ENCODE data around the gene MED15.
A peak's percentile ranks its signal among the peaks of the same experiment; 100 is the strongest.
"Not testable (repeated sequence)": the region's sequence is repeated elsewhere in the genome, so short reads cannot be mapped to it uniquely, and the experiment has no call there.

MED15 gene

DNA sequence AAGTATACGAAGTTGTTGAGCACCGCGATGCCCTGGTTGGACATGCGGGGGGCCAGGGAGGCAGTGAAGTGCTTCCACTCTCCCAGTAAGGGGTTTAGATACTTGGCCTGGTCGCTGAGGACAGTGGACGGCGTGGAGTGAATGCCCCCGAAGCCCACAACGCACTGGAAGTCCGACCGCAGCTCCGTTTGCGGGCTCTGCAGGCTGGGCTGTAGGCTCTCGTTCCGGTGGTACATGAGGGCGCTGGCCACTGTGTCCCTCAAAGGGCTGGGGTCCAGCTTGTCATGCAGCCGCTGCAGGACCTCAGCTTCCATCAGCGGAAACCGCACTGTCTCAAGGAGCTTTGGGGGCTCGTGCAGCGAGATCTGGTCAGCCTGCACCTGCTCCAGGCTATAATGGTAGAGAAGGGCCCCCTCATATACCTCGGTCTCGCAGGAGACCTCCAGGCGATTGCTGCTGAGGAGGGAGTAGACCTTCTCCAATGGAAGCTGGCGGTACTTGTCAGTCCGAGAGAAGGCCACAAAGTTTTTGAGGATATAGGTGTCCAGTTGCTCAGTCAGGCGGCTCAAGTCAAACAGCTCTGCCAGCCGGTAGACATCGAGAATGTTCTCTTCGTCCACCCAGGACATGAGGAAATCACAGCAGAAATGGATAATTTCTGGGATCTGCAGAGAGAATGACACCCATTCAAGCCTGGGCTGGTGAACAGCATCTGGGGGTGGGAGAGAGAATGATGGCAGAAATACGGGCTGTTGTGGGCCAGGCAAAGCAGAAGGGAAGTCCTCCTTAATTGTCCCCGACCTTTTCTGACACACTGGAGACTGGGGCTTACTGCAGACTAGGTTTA lies 42.3 kb upstream of the MED15 start:
- Histone ChIP-seq H3K4me3 (ENCODE audit: low read length, poor library complexity, severe bottlenecking) (no peak overlapping the region), H3K79me2 (ENCODE audit: insufficient read depth, low read length) (peaks cover 8% of the 10 kb centered on the region; the same call in 1 of the 2 replicates), H3K4me2 (ENCODE audit: low read depth, low read length, poor library complexity, severe bottlenecking) (peak overlapping the region; percentile 78), H3K27me3 (ENCODE audit: insufficient read depth, low read length, poor library complexity, severe bottlenecking) (no peaks in the 10 kb centered on the region), H4K20me1 (ENCODE audit: insufficient read depth, low read length, poor library complexity, severe bottlenecking) (no peaks in the 10 kb centered on the region), H3K9ac (ENCODE audit: low read depth, low read length, poor library complexity, severe bottlenecking) (no peak overlapping the region), H3K9me2 (replicated peaks; ENCODE audit: low read depth, low read length) (no peaks in the 10 kb centered on the region), H3K4me1 (ENCODE audit: insufficient read depth, low read length, poor library complexity, severe bottlenecking) (peaks cover 25% of the 10 kb centered on the region), H3K36me3 (ENCODE audit: insufficient read depth, low read length) (no peaks in the 10 kb centered on the region), H2AFZ (ENCODE audit: low read length) (no peak overlapping the region), H3F3A (ENCODE audit: low read depth) (no peaks in the 10 kb centered on the region), H3K9me3 (ENCODE audit: insufficient read depth, low read depth, low read length) (no peaks in the 10 kb centered on the region)
- TF ChIP-seq EZH2phosphoT487 (IDR thresholded peaks at IDR 0.05; ENCODE audit: borderline replicate concordance): no peak

DNA sequence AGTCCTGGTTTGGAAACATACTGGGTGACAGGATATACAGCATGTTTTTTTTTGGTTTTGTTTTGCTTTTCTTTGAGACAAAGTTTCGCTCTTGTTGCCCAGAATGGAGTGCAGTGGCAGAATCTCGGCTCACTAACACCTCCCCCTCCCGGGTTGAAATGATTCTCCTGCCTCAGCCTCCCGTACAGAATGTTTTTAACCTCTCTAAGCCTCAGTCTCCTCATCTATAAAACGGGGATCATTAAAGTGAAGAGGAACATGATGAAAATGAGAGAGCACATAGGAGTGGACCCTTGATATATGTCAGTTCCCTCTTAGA lies 41.7 kb upstream of the MED15 start:
- TF ChIP-seq, protein P1, sequence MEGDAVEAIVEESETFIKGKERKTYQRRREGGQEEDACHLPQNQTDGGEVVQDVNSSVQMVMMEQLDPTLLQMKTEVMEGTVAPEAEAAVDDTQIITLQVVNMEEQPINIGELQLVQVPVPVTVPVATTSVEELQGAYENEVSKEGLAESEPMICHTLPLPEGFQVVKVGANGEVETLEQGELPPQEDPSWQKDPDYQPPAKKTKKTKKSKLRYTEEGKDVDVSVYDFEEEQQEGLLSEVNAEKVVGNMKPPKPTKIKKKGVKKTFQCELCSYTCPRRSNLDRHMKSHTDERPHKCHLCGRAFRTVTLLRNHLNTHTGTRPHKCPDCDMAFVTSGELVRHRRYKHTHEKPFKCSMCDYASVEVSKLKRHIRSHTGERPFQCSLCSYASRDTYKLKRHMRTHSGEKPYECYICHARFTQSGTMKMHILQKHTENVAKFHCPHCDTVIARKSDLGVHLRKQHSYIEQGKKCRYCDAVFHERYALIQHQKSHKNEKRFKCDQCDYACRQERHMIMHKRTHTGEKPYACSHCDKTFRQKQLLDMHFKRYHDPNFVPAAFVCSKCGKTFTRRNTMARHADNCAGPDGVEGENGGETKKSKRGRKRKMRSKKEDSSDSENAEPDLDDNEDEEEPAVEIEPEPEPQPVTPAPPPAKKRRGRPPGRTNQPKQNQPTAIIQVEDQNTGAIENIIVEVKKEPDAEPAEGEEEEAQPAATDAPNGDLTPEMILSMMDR (conservative IDR thresholded peaks at IDR 0.05; ENCODE audit: low read length): no peak
- no peak for TF ChIP-seq EZH2phosphoT487 (IDR thresholded peaks at IDR 0.05; ENCODE audit: borderline replicate concordance)

DNA sequence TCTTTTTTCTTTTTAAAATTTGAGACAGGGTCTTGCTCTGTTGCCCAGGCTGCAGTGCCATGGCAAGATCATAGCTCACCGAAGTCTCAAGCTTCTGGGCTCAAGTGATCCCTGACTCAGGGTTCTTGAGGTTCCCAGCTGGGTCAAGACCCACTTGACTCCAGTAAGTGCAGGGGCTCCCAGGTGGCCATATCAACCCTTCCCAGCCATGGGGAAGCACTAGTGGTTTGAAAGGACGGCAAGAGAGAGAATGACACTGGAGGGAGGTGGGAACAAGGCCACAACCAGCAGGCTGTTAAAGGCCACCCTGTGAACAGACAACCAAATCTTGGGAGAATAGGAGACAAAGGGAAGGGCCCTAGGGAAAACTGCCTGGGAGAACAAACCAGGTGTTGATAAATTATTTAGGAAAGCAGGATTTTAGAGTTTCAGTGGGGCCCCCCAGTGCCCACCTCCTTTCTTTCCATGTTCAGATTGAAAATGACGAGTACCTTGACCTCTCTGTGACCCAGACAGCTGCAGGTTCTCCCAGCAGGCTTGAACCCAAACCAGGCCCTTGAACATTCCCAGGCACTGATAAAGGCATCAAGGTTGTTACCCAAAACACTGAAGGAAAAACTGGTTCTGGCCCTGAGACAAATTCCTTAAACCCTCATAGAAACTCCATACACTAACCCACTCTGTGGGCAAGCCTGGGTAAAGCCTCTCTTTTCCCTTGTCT lies 40.6 kb upstream of the MED15 start:
- H3K4me1 ChIP-seq (ENCODE audit: insufficient read depth, low read length, poor library complexity, severe bottlenecking): peaks cover 25% of the 10 kb centered on the region
- no peaks in the 10 kb centered on the region for H3F3A ChIP-seq (ENCODE audit: low read depth)
- H3K4me3 ChIP-seq (ENCODE audit: low read length, poor library complexity, severe bottlenecking): no peak overlapping the region
- H3K79me2 ChIP-seq (ENCODE audit: insufficient read depth, low read length): peaks cover 8% of the 10 kb centered on the region; the same call in 1 of the 2 replicates
- no peak overlapping the region for H3K4me2 ChIP-seq (ENCODE audit: low read depth, low read length, poor library complexity, severe bottlenecking)
- no peak overlapping the region for H3K9ac ChIP-seq (ENCODE audit: low read depth, low read length, poor library complexity, severe bottlenecking)
- no peaks in the 10 kb centered on the region for H3K27me3 ChIP-seq (ENCODE audit: insufficient read depth, low read length, poor library complexity, severe bottlenecking)
- no peaks in the 10 kb centered on the region for H3K9me2 ChIP-seq (replicated peaks; ENCODE audit: low read depth, low read length)
- no peaks in the 10 kb centered on the region for H3K36me3 ChIP-seq (ENCODE audit: insufficient read depth, low read length)
- no peaks in the 10 kb centered on the region for H4K20me1 ChIP-seq (ENCODE audit: insufficient read depth, low read length, poor library complexity, severe bottlenecking)
- no peak for TF ChIP-seq EZH2phosphoT487 (IDR thresholded peaks at IDR 0.05; ENCODE audit: borderline replicate concordance)
- H2AFZ ChIP-seq (ENCODE audit: low read length): no peak overlapping the region
- H3K9me3 ChIP-seq (ENCODE audit: insufficient read depth, low read depth, low read length): no peaks in the 10 kb centered on the region

More for the DNA sequence above, 41.7 kb upstream of the MED15 start:
- Histone ChIP-seq H3K36me3 (ENCODE audit: insufficient read depth, low read length) (no peaks in the 10 kb centered on the region), H2AFZ (ENCODE audit: low read length) (no peak overlapping the region), H3K9me3 (ENCODE audit: insufficient read depth, low read depth, low read length) (no peaks in the 10 kb centered on the region), H3K27me3 (ENCODE audit: insufficient read depth, low read length, poor library complexity, severe bottlenecking) (no peaks in the 10 kb centered on the region), H3K9me2 (replicated peaks; ENCODE audit: low read depth, low read length) (no peaks in the 10 kb centered on the region), H3K4me3 (ENCODE audit: low read length, poor library complexity, severe bottlenecking) (no peak overlapping the region), H3K9ac (ENCODE audit: low read depth, low read length, poor library complexity, severe bottlenecking) (no peak overlapping the region), H3K4me2 (ENCODE audit: low read depth, low read length, poor library complexity, severe bottlenecking) (no peak overlapping the region), H3F3A (ENCODE audit: low read depth) (no peaks in the 10 kb centered on the region), H3K79me2 (ENCODE audit: insufficient read depth, low read length) (peaks cover 8% of the 10 kb centered on the region; the same call in 1 of the 2 replicates), H4K20me1 (ENCODE audit: insufficient read depth, low read length, poor library complexity, severe bottlenecking) (no peaks in the 10 kb centered on the region), H3K4me1 (ENCODE audit: insufficient read depth, low read length, poor library complexity, severe bottlenecking) (peaks cover 25% of the 10 kb centered on the region)

DNA sequence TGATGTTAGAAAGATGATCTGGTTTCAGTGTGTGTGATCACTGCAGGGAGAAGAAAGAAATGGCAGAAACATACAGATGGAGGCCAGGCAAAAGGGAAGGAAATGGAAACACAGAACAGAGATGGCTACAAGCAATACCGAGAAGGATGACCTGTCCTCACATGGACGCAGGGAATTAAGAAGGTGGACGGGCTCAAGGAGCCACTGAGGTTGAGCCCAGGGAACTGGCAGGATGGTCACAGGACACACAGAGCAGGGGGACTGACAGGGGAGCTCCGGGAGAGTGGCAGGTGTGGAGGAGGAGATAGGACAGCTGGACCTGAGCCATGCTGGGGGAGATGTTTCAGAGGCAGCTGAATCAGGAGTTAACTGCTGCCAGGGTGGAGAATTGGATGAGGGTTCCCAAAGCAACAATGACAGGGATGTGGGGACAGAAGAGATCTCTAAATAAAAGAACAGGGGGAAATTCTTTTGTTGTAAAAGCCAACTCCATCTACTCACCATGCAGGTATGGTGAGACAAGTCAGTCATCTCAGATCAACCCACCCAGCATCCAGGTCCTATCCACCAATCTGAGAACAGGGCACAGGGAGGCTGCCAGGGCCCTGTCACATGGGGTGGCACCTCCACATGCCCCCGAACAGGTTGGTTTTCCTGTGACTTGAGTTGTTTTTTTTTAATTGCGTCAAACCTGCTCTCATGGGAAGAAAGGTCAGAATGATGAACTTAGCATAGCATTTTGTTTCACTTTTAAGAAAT lies 38.1 kb upstream of the MED15 start:
- Histone ChIP-seq H3K4me2 (ENCODE audit: low read depth, low read length, poor library complexity, severe bottlenecking) (no peak overlapping the region), H3K9ac (ENCODE audit: low read depth, low read length, poor library complexity, severe bottlenecking) (no peak overlapping the region), H3K9me3 (ENCODE audit: insufficient read depth, low read depth, low read length) (no peaks in the 10 kb centered on the region), H3K4me1 (ENCODE audit: insufficient read depth, low read length, poor library complexity, severe bottlenecking) (peaks cover 7% of the 10 kb centered on the region), H3K27me3 (ENCODE audit: insufficient read depth, low read length, poor library complexity, severe bottlenecking) (no peaks in the 10 kb centered on the region), H3F3A (ENCODE audit: low read depth) (no peaks in the 10 kb centered on the region), H3K79me2 (ENCODE audit: insufficient read depth, low read length) (peaks cover 5% of the 10 kb centered on the region; the same call in 1 of the 2 replicates), H3K9me2 (replicated peaks; ENCODE audit: low read depth, low read length) (no peaks in the 10 kb centered on the region), H2AFZ (ENCODE audit: low read length) (no peak overlapping the region), H3K36me3 (ENCODE audit: insufficient read depth, low read length) (no peaks in the 10 kb centered on the region), H4K20me1 (ENCODE audit: insufficient read depth, low read length, poor library complexity, severe bottlenecking) (no peaks in the 10 kb centered on the region), H3K4me3 (ENCODE audit: low read length, poor library complexity, severe bottlenecking) (no peak overlapping the region)
- no peak for TF ChIP-seq EZH2phosphoT487 (IDR thresholded peaks at IDR 0.05; ENCODE audit: borderline replicate concordance)
- TF ChIP-seq, protein P1 (conservative IDR thresholded peaks at IDR 0.05; ENCODE audit: low read length): no peak

DNA sequence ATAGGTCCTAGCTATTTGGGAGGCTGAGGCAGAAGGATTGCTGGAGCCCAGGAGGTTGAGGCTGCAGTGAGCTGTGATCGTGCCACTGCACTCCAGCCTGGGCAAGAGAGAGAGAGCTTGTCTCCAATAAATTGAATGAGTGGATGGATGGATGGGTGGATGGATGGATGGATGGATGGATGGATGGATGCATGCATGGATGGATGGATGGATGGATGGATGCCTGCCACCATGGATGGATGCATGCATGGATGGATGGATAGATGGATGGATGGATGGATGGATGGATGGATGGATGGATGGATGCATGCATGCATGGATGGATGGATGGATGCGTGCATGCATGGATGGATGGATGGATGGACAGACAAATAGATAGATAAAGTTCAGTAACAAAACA lies 36.9 kb upstream of the MED15 start:
- H3F3A ChIP-seq (ENCODE audit: low read depth); H3K4me1 ChIP-seq (ENCODE audit: insufficient read depth, low read length, poor library complexity, severe bottlenecking); H3K9ac ChIP-seq (ENCODE audit: low read depth, low read length, poor library complexity, severe bottlenecking); H3K4me3 ChIP-seq (ENCODE audit: low read length, poor library complexity, severe bottlenecking); H4K20me1 ChIP-seq (ENCODE audit: insufficient read depth, low read length, poor library complexity, severe bottlenecking); H3K36me3 ChIP-seq (ENCODE audit: insufficient read depth, low read length); H2AFZ ChIP-seq (ENCODE audit: low read length); H3K9me2 ChIP-seq (replicated peaks; ENCODE audit: low read depth, low read length); H3K4me2 ChIP-seq (ENCODE audit: low read depth, low read length, poor library complexity, severe bottlenecking); H3K79me2 ChIP-seq (ENCODE audit: insufficient read depth, low read length); H3K27me3 ChIP-seq (ENCODE audit: insufficient read depth, low read length, poor library complexity, severe bottlenecking); H3K9me3 ChIP-seq (ENCODE audit: insufficient read depth, low read depth, low read length): not testable (repeated sequence)
